ENCODE data around the gene SLC44A4.
"Not testable (repeated sequence)": the region's sequence is repeated elsewhere in the genome, so short reads cannot be mapped to it uniquely, and the experiment has no call there.

- TF ChIP-seq, protein P1, sequence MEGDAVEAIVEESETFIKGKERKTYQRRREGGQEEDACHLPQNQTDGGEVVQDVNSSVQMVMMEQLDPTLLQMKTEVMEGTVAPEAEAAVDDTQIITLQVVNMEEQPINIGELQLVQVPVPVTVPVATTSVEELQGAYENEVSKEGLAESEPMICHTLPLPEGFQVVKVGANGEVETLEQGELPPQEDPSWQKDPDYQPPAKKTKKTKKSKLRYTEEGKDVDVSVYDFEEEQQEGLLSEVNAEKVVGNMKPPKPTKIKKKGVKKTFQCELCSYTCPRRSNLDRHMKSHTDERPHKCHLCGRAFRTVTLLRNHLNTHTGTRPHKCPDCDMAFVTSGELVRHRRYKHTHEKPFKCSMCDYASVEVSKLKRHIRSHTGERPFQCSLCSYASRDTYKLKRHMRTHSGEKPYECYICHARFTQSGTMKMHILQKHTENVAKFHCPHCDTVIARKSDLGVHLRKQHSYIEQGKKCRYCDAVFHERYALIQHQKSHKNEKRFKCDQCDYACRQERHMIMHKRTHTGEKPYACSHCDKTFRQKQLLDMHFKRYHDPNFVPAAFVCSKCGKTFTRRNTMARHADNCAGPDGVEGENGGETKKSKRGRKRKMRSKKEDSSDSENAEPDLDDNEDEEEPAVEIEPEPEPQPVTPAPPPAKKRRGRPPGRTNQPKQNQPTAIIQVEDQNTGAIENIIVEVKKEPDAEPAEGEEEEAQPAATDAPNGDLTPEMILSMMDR (IDR thresholded peaks at IDR 0.05), result peak in 1 of 12 donors; percentile 1
- not testable (repeated sequence) for TF ChIP-seq POLR2A (IDR thresholded peaks at IDR 0.05)
Measured at GRCh38 chr6:31864123-31864562, 14.7 kb downstream of the SLC44A4 start.
